Activated naive CD4-positive, alpha-beta T cell (primary cell): ENCODE measurements around the gene CLCF1.
"Not testable (repeated sequence)": the region's sequence is repeated elsewhere in the genome, so short reads cannot be mapped to it uniquely, and the experiment has no call there.

ENCODE experiments used
- DNase-seq, 4 experiments: peaks; one replicate each; lab custom pipeline; 2025; lab: John Stamatoyannopoulos, UW

The CLCF1 gene

GRCh38 chr11:67322049-67322448 is 51.3 kb downstream of the CLCF1 start:
- no peak for DNase-seq

GRCh38 chr11:67321313-67321871 is 52.0 kb downstream of the CLCF1 start:
- DNase-seq: no peak

- no peak for DNase-seq
Measured at GRCh38 chr11:67320691-67321090, 52.7 kb downstream of the CLCF1 start.

- DNase-seq: no peak
Measured at GRCh38 chr11:67320011-67320410, 53.4 kb downstream of the CLCF1 start.

- DNase-seq: not testable (repeated sequence)
Measured at GRCh38 chr11:67318876-67319275, 54.5 kb downstream of the CLCF1 start.

- DNase-seq: no peak
Measured at GRCh38 chr11:67317888-67318555, 55.4 kb downstream of the CLCF1 start.

- peak; percentile 97 to 98 (median 98) for DNase-seq
Measured at GRCh38 chr11:67317205-67317887, 56.1 kb downstream of the CLCF1 start.

- DNase-seq: no peak
Measured at GRCh38 chr11:67316882-67317204, 56.6 kb downstream of the CLCF1 start.

- no peak for DNase-seq
Measured at GRCh38 chr11:67315325-67315909, 58.0 kb downstream of the CLCF1 start.

- no peak for DNase-seq
Measured at GRCh38 chr11:67314218-67314617, 59.2 kb downstream of the CLCF1 start.
